ENCODE results near the gene ZNF358.

DNA sequence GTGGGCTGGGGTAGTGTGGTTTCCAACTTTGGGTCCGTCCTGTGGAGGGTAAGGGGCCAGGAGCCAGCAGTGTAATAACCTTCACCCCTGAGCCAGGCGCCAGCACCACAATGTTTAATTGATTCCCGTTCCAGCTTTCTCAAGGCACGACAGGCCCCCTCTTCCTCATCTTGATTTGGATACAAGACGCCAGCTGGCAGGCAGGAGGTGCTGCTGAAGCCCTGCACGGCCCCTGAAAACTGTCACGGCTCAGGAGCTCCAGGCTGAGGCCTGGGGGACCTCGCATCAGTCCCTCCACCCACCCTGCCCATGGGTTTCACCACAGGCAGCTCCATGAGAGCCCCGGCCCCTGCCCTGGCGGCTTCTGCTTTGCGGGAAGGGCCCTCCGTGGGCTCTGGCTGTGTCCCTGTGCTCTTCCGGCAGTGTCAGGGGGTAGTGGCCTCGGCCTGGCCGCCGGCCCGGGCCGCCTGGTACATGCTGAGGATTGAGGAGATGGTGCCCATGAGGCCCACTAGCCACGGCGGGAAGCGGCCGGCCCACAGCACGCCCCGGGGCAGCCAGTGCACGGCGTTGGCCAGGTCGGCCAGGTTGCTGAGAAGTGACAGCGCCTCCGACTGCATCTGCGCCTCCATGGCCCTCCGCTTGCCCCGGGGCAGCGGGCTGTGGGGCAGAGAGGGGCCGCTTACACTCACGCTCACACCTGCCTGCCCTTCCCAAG, 39.0 kb upstream of the ZNF358 start:
- TF ChIP-seq, protein P1, sequence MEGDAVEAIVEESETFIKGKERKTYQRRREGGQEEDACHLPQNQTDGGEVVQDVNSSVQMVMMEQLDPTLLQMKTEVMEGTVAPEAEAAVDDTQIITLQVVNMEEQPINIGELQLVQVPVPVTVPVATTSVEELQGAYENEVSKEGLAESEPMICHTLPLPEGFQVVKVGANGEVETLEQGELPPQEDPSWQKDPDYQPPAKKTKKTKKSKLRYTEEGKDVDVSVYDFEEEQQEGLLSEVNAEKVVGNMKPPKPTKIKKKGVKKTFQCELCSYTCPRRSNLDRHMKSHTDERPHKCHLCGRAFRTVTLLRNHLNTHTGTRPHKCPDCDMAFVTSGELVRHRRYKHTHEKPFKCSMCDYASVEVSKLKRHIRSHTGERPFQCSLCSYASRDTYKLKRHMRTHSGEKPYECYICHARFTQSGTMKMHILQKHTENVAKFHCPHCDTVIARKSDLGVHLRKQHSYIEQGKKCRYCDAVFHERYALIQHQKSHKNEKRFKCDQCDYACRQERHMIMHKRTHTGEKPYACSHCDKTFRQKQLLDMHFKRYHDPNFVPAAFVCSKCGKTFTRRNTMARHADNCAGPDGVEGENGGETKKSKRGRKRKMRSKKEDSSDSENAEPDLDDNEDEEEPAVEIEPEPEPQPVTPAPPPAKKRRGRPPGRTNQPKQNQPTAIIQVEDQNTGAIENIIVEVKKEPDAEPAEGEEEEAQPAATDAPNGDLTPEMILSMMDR (IDR thresholded peaks at IDR 0.05; ENCODE audit: insufficient read depth, low read depth, low read length): no peak
- no peak for TF ChIP-seq EZH2 (IDR thresholded peaks at IDR 0.05; ENCODE audit: insufficient read depth, low read length)
